ENCODE data around the gene RBMS3.

RBMS3 gene

DNA sequence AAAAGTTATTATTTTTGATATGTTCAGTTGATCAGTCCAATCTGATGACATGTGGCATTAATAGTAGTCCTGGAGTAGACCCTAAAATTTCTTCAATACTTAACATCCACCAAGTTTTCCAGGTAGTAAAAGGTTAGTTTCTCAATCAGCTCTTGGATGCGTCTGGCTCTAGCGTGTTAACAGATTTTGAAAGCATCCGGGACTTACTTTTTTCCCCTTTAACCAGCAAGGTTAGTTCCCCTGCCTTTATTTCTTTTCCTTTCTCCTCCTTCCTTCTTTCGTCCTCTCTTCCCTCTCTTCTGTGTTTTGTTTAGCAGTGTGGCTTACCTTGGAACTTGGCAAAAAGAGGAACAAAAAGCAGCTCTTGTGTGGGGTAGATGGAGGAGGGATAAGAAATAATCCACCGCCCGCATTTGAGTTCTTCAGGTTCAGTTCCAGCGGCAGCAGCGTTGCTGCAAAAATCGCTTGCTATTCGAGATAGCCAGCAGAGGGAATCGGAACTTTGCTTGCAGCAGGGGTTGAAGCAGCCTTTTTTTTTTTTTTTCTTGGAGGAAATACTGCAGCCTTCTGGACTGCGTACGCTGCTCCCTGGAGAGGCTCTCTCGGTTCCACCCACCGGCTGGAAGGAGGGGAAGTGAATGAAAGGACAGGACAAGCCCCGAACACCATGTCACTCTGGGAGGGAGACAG lies at the start of gene RBMS3:
TSS of gene RBMS3 (plus strand) at position 668 of the 690 bp plus-strand sequence.
- peak; percentile 53 for DNase-seq (ENCODE audit: low spot score)

DNA sequence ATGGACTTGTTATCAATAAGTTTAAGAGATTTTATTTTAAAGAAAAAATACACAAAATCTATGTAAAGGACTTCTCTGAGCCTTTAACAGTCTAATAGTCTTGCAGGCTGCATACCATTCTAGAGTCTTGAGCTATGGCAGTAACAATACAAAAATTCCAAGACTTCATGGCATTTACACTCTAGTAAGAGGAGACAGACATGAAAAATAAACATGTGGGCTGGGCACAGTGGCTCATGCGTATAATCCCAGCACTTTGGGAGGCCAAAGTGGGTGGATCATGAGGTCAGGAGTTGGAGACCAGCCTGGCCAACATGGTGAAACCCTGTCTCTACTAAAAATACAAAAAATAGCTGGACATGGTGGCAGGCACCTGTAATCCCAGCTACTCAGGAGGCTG lies 47.7 kb upstream of the RBMS3 start:
- DNase-seq (ENCODE audit: low spot score) = peak; percentile 18

GRCh38 chr3:29236146-29236840 lies 44.6 kb upstream of the RBMS3 start:
- no peak for DNase-seq (ENCODE audit: low spot score)

- DNase-seq (ENCODE audit: low spot score) = no peak
Observed at GRCh38 chr3:29239376-29239775, 41.5 kb upstream of the RBMS3 start.

DNA sequence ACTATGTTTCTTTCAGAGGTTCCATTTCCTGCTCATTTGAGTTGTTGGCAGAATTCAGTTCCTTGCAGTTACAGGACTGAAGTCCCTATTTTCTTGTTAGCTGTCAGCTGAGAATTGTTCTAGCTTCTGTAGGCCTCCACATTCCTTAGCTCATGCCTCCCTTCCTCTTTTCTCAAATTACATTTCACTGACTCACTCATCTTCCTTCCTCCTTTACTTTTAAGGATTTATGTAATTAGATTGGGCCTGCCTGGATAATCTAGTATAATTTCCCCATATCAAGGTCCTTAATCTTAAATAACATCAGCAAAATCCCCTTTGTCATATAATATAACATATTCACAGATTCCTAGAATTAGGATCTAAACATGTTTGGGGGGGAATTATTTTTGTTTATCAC lies 40.6 kb upstream of the RBMS3 start:
- peak; percentile 18 for DNase-seq (ENCODE audit: low spot score)

DNA sequence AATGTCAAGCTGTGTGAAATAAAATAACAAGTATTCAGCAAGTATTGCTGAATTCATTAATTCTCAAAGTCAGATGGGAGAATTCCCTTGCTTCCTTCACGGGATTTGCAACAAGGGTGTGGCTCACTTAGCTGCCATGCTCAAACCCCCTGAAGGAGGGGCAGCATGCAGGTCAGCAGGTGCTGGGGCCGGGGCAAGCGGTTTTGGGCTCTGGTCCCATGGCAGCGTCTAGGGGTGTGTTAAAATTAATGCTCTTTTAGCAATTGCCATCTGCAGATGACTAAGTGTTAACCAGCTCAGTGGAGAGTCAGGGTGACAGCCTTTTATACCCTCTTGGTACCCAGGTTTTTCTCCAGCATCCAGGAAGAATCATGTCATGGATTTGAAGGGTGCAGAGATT lies 40.0 kb upstream of the RBMS3 start:
- no peak for DNase-seq (ENCODE audit: low spot score)

- DNase-seq (ENCODE audit: low spot score) = no peak
Observed at GRCh38 chr3:29241855-29242254, 39.0 kb upstream of the RBMS3 start.

GRCh38 chr3:29242296-29242695 lies 38.6 kb upstream of the RBMS3 start:
- no peak for DNase-seq (ENCODE audit: low spot score)

DNA sequence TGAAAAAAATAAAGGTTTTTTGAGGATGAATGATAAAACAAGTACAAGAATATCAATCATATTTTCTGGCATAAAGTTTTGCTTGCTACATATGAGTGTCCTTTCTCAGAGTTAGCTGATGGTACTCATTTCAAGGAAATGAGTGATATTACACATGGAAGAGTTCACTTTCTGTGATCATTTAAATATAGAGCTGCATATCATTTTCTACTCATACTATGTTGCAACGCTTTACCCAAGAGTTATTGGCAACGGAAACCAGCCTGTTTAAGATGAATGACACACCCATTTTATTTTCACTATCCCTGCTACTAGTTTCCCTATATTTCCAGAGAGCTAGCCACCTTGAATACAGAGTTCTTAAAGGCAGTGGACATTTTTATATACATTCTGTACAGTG lies 35.4 kb upstream of the RBMS3 start:
- no peak for DNase-seq (ENCODE audit: low spot score)

DNA sequence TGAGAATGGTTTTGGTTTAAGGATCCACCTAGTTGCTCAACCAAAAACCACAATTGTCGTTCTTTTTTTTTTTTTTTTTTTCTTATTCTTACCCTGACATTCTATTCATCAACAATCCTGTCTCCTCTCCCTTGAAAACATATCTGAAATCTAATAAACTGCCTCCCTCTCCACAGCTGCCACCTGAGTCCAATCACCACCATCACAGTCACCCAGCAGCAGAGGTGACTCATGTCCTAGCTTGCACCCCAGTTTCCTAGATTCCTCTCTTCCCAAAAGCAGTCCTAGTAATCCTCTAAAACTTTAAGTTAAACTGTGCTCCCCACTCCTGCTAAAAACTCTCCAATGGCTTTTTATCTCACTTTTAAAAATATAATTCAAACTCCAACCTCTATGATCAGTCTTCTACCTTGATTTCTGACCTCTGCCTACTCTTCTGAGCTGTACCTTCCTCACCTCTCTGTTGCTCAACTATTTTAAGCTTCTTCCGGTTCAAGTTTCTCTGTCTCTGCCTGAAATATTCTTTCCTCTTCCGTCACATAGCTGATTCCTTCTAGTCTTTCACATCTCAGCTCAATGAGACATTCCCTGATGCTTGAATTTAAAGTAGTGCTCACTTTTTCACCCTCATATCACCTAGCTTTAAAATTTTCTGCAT lies 33.7 kb upstream of the RBMS3 start:
- no peak for DNase-seq (ENCODE audit: low spot score)

DNA sequence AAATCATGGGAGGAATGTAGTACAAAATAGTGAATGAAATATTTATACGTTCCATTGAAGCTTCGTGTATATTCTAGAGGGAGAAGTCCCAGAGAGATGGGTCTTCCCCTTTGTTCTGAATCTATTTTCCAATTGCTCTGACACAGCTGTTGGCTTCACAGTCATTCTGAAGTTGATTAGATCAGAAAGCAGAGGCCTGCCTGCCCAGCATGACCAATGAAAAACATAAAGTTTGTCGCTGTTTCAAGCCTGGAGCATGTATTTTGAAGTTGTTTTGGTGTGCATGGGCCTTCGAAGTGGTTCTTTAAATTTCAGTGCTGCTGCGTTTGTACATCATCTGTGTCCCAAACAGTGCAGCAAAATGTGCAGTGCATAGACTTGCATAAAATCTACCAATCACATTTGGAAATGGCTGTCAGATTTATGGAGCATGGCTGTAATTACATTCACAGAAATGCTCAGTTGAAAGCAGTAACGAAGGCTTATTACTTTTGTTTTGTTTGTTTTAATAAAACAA lies 31.0 kb upstream of the RBMS3 start:
- no peak for DNase-seq (ENCODE audit: low spot score)

DNA sequence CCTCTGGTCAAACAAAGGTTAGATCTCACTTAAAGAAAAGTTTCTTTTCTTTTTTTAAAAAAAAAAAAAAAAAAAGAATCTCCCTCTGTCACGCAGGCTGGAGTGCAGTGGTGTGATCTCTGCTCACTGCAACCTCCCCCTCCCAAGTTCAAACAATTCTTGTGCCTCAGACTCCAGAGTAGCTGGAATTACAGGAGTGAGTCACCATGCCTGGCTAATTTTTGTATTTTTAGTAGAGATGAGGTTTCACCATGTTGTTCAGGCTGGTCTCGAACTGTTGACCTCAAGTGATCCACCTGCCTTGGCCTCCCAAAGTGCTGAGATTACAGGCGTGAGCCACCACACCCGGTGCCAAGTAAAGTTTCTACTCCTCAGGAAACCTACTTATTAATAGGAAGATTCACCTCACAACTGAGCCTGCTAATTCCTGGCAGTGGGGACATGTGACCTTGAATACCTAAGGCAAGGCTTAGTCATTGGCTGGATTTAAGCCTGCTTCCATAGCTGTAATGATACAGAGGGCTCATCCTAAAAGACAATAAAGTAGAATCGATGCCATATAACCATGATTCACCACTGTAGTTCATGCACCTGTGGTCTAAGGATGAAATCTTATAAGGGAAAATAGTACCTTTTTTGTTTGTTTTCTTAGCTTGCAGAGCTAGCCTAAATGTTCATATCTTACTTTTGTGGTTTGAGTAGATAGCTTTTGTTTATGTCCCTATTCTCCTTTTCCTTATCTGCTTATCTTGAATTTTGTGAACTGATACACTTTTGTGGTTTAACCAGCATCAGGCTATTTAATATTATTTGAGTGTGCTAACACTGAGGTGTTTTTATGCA lies 24.8 kb upstream of the RBMS3 start:
- no peak for DNase-seq (ENCODE audit: low spot score)

DNA sequence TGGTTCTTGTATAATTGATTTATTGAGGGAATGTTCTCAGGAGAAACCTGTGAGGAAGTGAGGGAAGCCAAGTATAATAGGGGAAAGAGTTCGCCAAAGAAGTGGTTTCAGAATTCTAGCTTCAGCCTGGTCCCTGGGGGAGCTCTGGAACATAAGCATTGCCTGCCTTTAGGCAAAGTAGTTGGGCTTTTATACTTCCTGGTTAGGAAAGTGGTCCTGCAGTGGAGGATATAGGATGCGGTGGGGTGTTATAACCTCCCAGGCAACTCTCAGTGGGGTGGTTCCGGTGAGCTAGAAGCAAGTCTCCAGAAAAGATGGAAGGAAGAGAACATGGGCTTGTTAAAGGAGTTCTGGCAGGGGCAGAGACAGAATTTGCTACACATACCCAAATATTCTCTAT lies 22.7 kb upstream of the RBMS3 start:
- DNase-seq (ENCODE audit: low spot score) = no peak

DNA sequence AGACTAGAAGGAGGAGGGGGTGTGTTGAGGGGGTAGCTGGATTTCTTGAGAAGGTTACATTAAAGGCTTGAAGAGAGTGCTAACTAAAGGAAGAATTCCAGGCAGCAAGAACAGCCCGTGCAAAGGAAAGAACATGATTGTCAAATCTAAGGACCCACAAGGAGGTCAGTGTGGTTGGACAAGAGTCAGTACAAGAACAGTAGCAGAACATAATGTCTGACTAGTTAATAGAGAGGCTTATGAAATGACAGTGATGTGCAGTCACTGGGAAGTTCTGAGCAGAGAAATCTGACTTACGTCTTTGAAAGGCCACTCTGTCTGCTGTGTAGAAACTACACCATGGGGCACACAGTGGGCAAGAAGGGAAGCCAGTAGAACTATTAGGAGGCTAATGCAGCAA lies 19.8 kb upstream of the RBMS3 start:
- DNase-seq (ENCODE audit: low spot score) = no peak

DNA sequence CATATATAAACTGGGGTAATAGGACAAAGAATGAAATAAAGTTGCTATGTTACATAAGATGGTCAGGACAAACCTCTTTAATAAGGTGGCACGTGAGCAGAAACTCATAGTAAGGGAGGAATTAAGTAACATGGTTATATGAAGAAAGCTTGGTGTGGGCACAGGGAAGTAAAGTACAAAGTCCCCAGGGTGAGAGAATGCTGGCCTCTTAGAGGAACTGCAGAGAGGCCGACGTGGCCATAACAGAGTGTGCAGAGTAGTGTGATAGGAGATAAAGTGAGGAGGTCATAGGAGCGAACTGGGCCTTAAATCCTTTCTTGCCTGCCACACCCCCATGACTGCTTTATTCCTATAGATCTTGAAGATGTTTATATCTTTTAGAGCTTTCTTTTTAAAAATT lies 17.4 kb upstream of the RBMS3 start:
- DNase-seq (ENCODE audit: low spot score) = no peak

DNA sequence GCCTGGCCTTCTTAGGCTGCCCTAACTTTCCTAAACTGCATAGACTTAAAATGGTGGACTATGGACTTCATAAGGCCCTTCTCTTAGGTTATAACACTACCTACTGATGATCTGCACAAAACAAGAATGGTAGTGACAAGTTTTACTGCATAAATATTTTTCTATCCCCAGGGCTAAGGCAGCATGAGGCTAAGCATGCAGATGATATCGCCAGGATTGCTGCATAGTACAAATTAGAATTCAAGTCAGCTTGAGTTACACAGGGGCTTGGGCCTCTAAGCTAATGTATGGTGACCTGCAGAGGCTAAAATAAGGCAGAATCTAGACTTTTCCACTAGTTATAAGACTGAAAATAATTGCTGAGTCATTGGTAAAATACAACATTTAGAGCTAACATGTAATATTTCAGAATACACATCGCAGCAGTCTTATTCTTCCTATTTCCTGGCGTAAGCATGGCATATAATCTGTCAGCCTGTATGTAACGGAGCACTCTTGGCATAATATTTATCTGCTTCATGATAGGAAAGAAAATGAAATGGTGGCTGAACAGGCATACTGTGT lies 15.3 kb upstream of the RBMS3 start:
- no peak for DNase-seq (ENCODE audit: low spot score)

GRCh38 chr3:29267226-29267625 lies 13.6 kb upstream of the RBMS3 start:
- no peak for DNase-seq (ENCODE audit: low spot score)

- no peak for DNase-seq (ENCODE audit: low spot score)
Observed at GRCh38 chr3:29268651-29269050, 12.2 kb upstream of the RBMS3 start.

DNA sequence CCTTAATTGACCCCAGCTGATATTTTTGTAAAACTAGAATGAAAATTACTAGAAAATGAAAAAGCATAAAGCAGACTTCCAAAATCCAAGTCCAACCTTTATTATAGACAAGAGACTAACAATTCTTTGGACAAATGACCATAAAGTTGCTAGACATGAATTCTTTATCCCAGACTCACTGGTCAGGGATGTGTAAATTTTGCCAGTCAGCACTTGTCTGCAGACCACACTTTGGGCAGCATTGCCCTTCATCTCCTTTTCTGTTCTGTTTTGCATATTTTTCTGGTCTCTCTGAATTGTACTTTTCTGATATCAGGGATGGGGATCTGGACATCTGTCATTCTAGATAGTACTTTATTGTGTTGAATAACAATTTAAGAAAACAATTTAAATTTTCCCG lies 10.1 kb upstream of the RBMS3 start:
- DNase-seq (ENCODE audit: low spot score) = no peak

DNA sequence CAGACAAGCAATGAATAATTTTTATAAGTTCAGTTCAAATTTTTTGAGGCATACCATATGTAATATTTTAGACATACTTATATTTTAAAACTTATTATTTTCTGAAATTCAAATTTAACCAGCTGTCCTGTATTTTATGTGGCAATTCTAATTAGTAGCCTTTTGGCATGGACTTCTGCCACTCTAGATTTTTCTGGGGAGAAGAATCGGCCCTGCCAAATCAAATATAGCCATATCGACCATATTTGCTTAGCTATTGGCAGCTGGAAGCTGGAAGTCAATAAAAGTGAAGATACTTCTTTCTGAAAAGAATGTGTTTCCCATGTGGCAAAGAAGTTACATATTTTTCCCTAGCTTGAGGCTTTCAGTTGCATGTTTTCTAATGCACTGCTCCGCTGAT lies 9.4 kb upstream of the RBMS3 start:
- DNase-seq (ENCODE audit: low spot score) = no peak

DNA sequence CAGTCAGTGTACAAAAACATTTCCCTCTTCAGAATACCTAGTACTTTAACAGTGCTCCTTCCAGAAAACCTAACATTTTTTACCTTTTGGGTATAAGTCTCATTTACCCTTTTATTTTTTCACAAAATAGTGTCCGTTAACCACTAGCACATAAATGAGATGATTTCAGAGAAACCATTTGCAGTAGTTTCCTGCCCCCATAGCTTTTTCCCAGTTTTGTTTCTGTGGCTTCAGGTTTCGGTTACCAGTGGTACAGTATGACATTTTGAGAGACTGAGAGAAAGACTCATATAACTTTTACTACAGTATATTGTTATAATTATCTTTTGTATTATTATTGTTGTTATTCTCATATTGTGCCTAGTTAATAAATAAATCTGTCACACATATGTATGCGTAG lies 6.2 kb upstream of the RBMS3 start:
- DNase-seq (ENCODE audit: low spot score) = no peak

GRCh38 chr3:29275309-29275708 lies 5.6 kb upstream of the RBMS3 start:
- no peak for DNase-seq (ENCODE audit: low spot score)

Data from hepatic stellate cell (primary cell).